BLaER1 treated with 17β-estradiol and CSF1 and Interleukin-3, amounts not matched to agents 10 nM and 100 nM (cell line): ENCODE results near the gene PATL2.
"Not testable (repeated sequence)": the region's sequence is repeated elsewhere in the genome, so short reads cannot be mapped to it uniquely, and the experiment has no call there.

ENCODE experiments used
- H3K27ac ChIP-seq, 11 experiments: shearing (Covaris generic); formaldehyde crosslinking; 2 replicates each; pipeline ENCODE4 v1.8.1; 2022
- H3K27me3 ChIP-seq, 11 experiments: shearing (Covaris generic); formaldehyde crosslinking; 2 replicates each; pipeline ENCODE4 v1.8.1; 2022
- H3K36me3 ChIP-seq, 11 experiments: shearing (Covaris generic); formaldehyde crosslinking; 2 replicates each; pipeline ENCODE4 v1.8.1; 2022
- H3K4me1 ChIP-seq, 10 experiments: shearing (Covaris generic); formaldehyde crosslinking; 2 replicates each; pipeline ENCODE4 v1.8.1; 2022
- H3K4me2 ChIP-seq, 11 experiments: shearing (Covaris generic); formaldehyde crosslinking; 2 replicates each; pipeline ENCODE4 v1.8.1; 2022
- H3K4me3 ChIP-seq, 10 experiments: shearing (Covaris generic); formaldehyde crosslinking; 2 replicates each; pipeline ENCODE4 v1.8.1; 2022
- H3K9ac ChIP-seq, 11 experiments: shearing (Covaris generic); formaldehyde crosslinking; 2 replicates each; pipeline ENCODE4 v1.8.1; 2022
- H3K9me3 ChIP-seq, 11 experiments: shearing (Covaris generic); formaldehyde crosslinking; replicated peaks in 1 of 11; 2 replicates each; pipeline ENCODE4 v1.8.1; 2022
- H4K20me1 ChIP-seq, 11 experiments: shearing (Covaris generic); formaldehyde crosslinking; 2 replicates each; pipeline ENCODE4 v1.8.1; 2022
- Cebpa-rat ChIP-seq, 11 experiments: shearing (Covaris generic); IDR thresholded peaks; 2 replicates each; pipeline ENCODE4 v1.8.1; 2022

PATL2 gene

GRCh38 chr15:44711096-44711742, at the start of gene PATL2, which contains the start of gene B2M:
PATL2 (minus strand) TSS chr15:44711323; CDS start chr15:44676490, 34,833 bp downstream.
B2M (plus strand) TSS chr15:44711517; CDS start chr15:44711547, 30 bp downstream.
- Histone ChIP-seq H3K9ac (peak within 1 kb of the TSS; percentile 97 to 100 (median 99)), H3K27me3 (no peaks in the 10 kb centered on the region), H3K9me3 (peaks cover 0 to 8% (median 0%) of the 10 kb centered on the region in 11 experiments; a peak in 3 of 22 replicates), H3K36me3 (peaks cover 24 to 45% (median 35%) of the 10 kb centered on the region in 11 experiments), H3K4me3 (peak within 1 kb of the TSS; percentile 86 to 98 (median 96)), H3K4me1 (peaks cover 33 to 45% (median 40%) of the 10 kb centered on the region in 10 experiments), H3K4me2 (peak within 1 kb of the TSS; percentile 81 to 97 (median 88)), H4K20me1 (peaks cover 45 to 48% (median 47%) of the 10 kb centered on the region in 11 experiments), H3K27ac (peak within 1 kb of the TSS; percentile 97 to 100 (median 99))
- TF ChIP-seq Cebpa-rat (IDR thresholded peaks at IDR 0.05) = no peak

- peaks cover 24 to 43% (median 31%) of the 10 kb centered on the region in 11 experiments for H3K9me3 ChIP-seq
- H3K9ac ChIP-seq = no peak overlapping the region
- H4K20me1 ChIP-seq = no peaks in the 10 kb centered on the region
Observed at GRCh38 chr15:44753345-44753744, 42.2 kb upstream of the PATL2 start.

GRCh38 chr15:44743454-44743853, 32.3 kb upstream of the PATL2 start:
- not testable (repeated sequence) for H3K4me1 ChIP-seq, H4K20me1 ChIP-seq, H3K4me3 ChIP-seq, H3K27me3 ChIP-seq, H3K9me3 ChIP-seq, H3K4me2 ChIP-seq, H3K9ac ChIP-seq, H3K27ac ChIP-seq, H3K36me3 ChIP-seq

More at GRCh38 chr15:44753345-44753744, 42.2 kb upstream of the PATL2 start:
- no peak overlapping the region for H3K4me3 ChIP-seq
- H3K27ac ChIP-seq = no peak overlapping the region
- H3K36me3 ChIP-seq = no peaks in the 10 kb centered on the region
- no peaks in the 10 kb centered on the region for H3K27me3 ChIP-seq
- H3K4me2 ChIP-seq = no peak overlapping the region
- no peak for TF ChIP-seq Cebpa-rat (IDR thresholded peaks at IDR 0.05)
- H3K4me1 ChIP-seq = no peaks in the 10 kb centered on the region

GRCh38 chr15:44739222-44739847, 28.2 kb upstream of the PATL2 start:
- not testable (repeated sequence) for H3K9me3 ChIP-seq, H3K27me3 ChIP-seq

GRCh38 chr15:44738340-44738984, 27.3 kb upstream of the PATL2 start:
- no peak overlapping the region for H3K27ac ChIP-seq
- no peaks in the 10 kb centered on the region for H3K27me3 ChIP-seq
- H3K9ac ChIP-seq = no peak overlapping the region
- peaks cover 0 to 4% (median 0%) of the 10 kb centered on the region in 11 experiments; a peak in 2 of 22 replicates for H3K9me3 ChIP-seq
- H3K4me3 ChIP-seq = no peak overlapping the region
- no peaks in the 10 kb centered on the region for H4K20me1 ChIP-seq
- H3K4me1 ChIP-seq = peaks cover 21 to 47% (median 27%) of the 10 kb centered on the region in 10 experiments
- TF ChIP-seq Cebpa-rat (IDR thresholded peaks at IDR 0.05) = no peak
- no peaks in the 10 kb centered on the region for H3K36me3 ChIP-seq
- peak overlapping the region in 1 of 11 experiments; percentile 21; a peak in 1 of 22 replicates for H3K4me2 ChIP-seq

More at GRCh38 chr15:44739222-44739847, 28.2 kb upstream of the PATL2 start:
- not testable (repeated sequence) for H3K9ac ChIP-seq, H3K4me2 ChIP-seq, H3K27ac ChIP-seq, H3K4me3 ChIP-seq, H4K20me1 ChIP-seq, H3K36me3 ChIP-seq
- H3K4me1 ChIP-seq = peaks cover 21 to 40% (median 24%) of the 10 kb centered on the region in 10 experiments

GRCh38 chr15:44736181-44736765, 25.1 kb upstream of the PATL2 start, which contains the start of gene TRIM69:
TRIM69 (plus strand) TSS chr15:44736528; CDS start chr15:44736705, 177 bp downstream.
- Histone ChIP-seq H3K9ac (peak within 1 kb of the TSS; percentile 30 to 69 (median 60); a peak in 20 of 22 replicates), H3K4me1 (peaks cover 27 to 58% (median 31%) of the 10 kb centered on the region in 10 experiments), H3K9me3 (no peaks in the 10 kb centered on the region), H3K36me3 (peaks cover 0 to 13% (median 10%) of the 10 kb centered on the region in 11 experiments; a peak in 11 of 22 replicates), H3K4me3 (peak within 1 kb of the TSS in 2 of 10 experiments; percentile 11 to 13; a peak in 3 of 20 replicates), H3K27ac (peak within 1 kb of the TSS; percentile 65 to 88 (median 79)), H3K27me3 (no peaks in the 10 kb centered on the region), H4K20me1 (no peaks in the 10 kb centered on the region), H3K4me2 (peak within 1 kb of the TSS; percentile 68 to 85 (median 76))
- no peak for TF ChIP-seq Cebpa-rat (IDR thresholded peaks at IDR 0.05)

- Histone ChIP-seq H3K4me3 (peak overlapping the region in 2 of 10 experiments; percentile 11 to 13; a peak in 3 of 20 replicates), H3K4me2 (peak overlapping the region; percentile 68 to 85 (median 76))
Observed at GRCh38 chr15:44735482-44736180, 24.5 kb upstream of the PATL2 start.

More at GRCh38 chr15:44735482-44736180, 24.5 kb upstream of the PATL2 start:
- H3K4me1 ChIP-seq = peaks cover 29 to 65% (median 35%) of the 10 kb centered on the region in 10 experiments
- H3K9ac ChIP-seq = peak overlapping the region; percentile 30 to 69 (median 60); a peak in 20 of 22 replicates
- H3K36me3 ChIP-seq = peaks cover 0 to 16% (median 11%) of the 10 kb centered on the region in 11 experiments; a peak in 11 of 22 replicates
- peak in 1 of 11 experiments; percentile 65; a peak in 2 of 22 replicates for TF ChIP-seq Cebpa-rat (IDR thresholded peaks at IDR 0.05)
- H3K9me3 ChIP-seq = no peaks in the 10 kb centered on the region
- H3K27me3 ChIP-seq = no peaks in the 10 kb centered on the region
- H3K27ac ChIP-seq = peak overlapping the region; percentile 65 to 88 (median 79)
- no peaks in the 10 kb centered on the region for H4K20me1 ChIP-seq
